ENCODE data around the gene ARL2BP. TPM values are rescaled to one million over a fixed set of nuclear protein-coding genes. Genes with fewer than 3 reads are reported as not detected.

ARL2BP gene
- total RNA-seq, 1 donor from 2014 or later: 57.8 TPM

- no peak for TF ChIP-seq CTCF (IDR thresholded peaks at IDR 0.05; ENCODE audit: borderline replicate concordance)
- intact Hi-C loops (cut with micrococcal nuclease): no loop called here
- H3K9me3 ChIP-seq (replicated peaks): no peaks in the 10 kb centered on the region
- H3K4me3 ChIP-seq: no peak overlapping the region
- peaks cover 17% of the 10 kb centered on the region for H3K4me1 ChIP-seq
- H3K27me3 ChIP-seq (ENCODE audit: low read depth): no peaks in the 10 kb centered on the region
- no peak overlapping the region for H3K27ac ChIP-seq (replicated peaks)
- peaks cover 36% of the 10 kb centered on the region for H3K36me3 ChIP-seq
- DNase-seq: no peak
These were observed 41.6 kb upstream of the ARL2BP start for GRCh38 chr16:57203451-57203850.

- no peaks in the 10 kb centered on the region for H3K9me3 ChIP-seq (replicated peaks)
- no peak overlapping the region for H3K4me3 ChIP-seq
- H3K4me1 ChIP-seq: peaks cover 7% of the 10 kb centered on the region
- TF ChIP-seq CTCF (IDR thresholded peaks at IDR 0.05; ENCODE audit: borderline replicate concordance): no peak
- H3K27me3 ChIP-seq (ENCODE audit: low read depth): no peaks in the 10 kb centered on the region
- no peak for DNase-seq
- H3K27ac ChIP-seq (replicated peaks): no peak overlapping the region
- intact Hi-C loops (cut with micrococcal nuclease): no loop called here
- peaks cover 48% of the 10 kb centered on the region for H3K36me3 ChIP-seq
These were observed 40.4 kb upstream of the ARL2BP start for GRCh38 chr16:57204675-57205074.

GRCh38 chr16:57208926-57209325 is 36.1 kb upstream of the ARL2BP start:
- H3K36me3 ChIP-seq: peaks cover 84% of the 10 kb centered on the region

GRCh38 chr16:57209780-57210179 is 35.3 kb upstream of the ARL2BP start:
- Histone ChIP-seq H3K4me1 (peaks cover 7% of the 10 kb centered on the region), H3K9me3 (replicated peaks) (no peaks in the 10 kb centered on the region), H3K36me3 (peaks cover 92% of the 10 kb centered on the region), H3K27me3 (ENCODE audit: low read depth) (no peaks in the 10 kb centered on the region), H3K4me3 (no peak overlapping the region), H3K27ac (replicated peaks) (no peak overlapping the region)
- intact Hi-C loops (cut with micrococcal nuclease): no loop called here
- TF ChIP-seq CTCF (IDR thresholded peaks at IDR 0.05; ENCODE audit: borderline replicate concordance): no peak
- DNase-seq: no peak

More at GRCh38 chr16:57208926-57209325, 36.1 kb upstream of the ARL2BP start:
- H3K4me3 ChIP-seq: no peak overlapping the region
- intact Hi-C loops (cut with micrococcal nuclease): no loop called here
- H3K4me1 ChIP-seq: peaks cover 7% of the 10 kb centered on the region
- DNase-seq: no peak
- no peak for TF ChIP-seq CTCF (IDR thresholded peaks at IDR 0.05; ENCODE audit: borderline replicate concordance)
- H3K27ac ChIP-seq (replicated peaks): no peak overlapping the region
- no peaks in the 10 kb centered on the region for H3K9me3 ChIP-seq (replicated peaks)
- no peaks in the 10 kb centered on the region for H3K27me3 ChIP-seq (ENCODE audit: low read depth)

- Histone ChIP-seq H3K9me3 (replicated peaks) (peaks cover 36% of the 10 kb centered on the region), H3K27ac (replicated peaks) (no peak overlapping the region), H3K4me1 (no peaks in the 10 kb centered on the region), H3K36me3 (peaks cover 94% of the 10 kb centered on the region), H3K27me3 (ENCODE audit: low read depth) (no peaks in the 10 kb centered on the region), H3K4me3 (no peak overlapping the region)
- DNase-seq: no peak
- intact Hi-C loops (cut with micrococcal nuclease): no loop called here
- no peak for TF ChIP-seq CTCF (IDR thresholded peaks at IDR 0.05; ENCODE audit: borderline replicate concordance)
These were observed 31.6 kb upstream of the ARL2BP start for GRCh38 chr16:57213462-57213861.

GRCh38 chr16:57216968-57217367 is 28.1 kb upstream of the ARL2BP start:
- no peak for TF ChIP-seq CTCF (IDR thresholded peaks at IDR 0.05; ENCODE audit: borderline replicate concordance)
- Histone ChIP-seq H3K4me3 (no peak overlapping the region), H3K9me3 (replicated peaks) (peaks cover 49% of the 10 kb centered on the region), H3K4me1 (no peaks in the 10 kb centered on the region), H3K27ac (replicated peaks) (no peak overlapping the region), H3K36me3 (peaks cover 98% of the 10 kb centered on the region), H3K27me3 (ENCODE audit: low read depth) (no peaks in the 10 kb centered on the region)
- intact Hi-C loops (cut with micrococcal nuclease): no loop called here
- no peak for DNase-seq

Data from left ventricle myocardium inferior (tissue), 1 donor.